ENCODE measurements around the gene PPP1CA.

GRCh38 chr11:67422891-67423290, 21.2 kb upstream of the PPP1CA start:
- TF ChIP-seq POLR2A (IDR thresholded peaks at IDR 0.05) (no peak), CTCF (IDR thresholded peaks at IDR 0.05) (no peak), EP300 (IDR thresholded peaks at IDR 0.05) (no peak)
